Activated CD8-positive, alpha-beta memory T cell treated with anti-CD3 and anti-CD28 coated beads for 1 hour (primary cell): ENCODE results near the gene ECD.

Experiments used
- DNase-seq, 2 donors: peaks; one replicate each; pipeline ENCODE4 v3.0.0-alpha.2; 2020; ENCODE audit warnings: low read depth in 1 of 2; ENCODE audit errors: extremely low read depth in 1 of 2

Gene ECD

GRCh38 chr10:73167783-73168464 lies at the start of gene ECD, which contains the start of gene FAM149B1:
TSS of gene ECD (minus strand) at chr10:73168008. CDS start at chr10:73163937, 4,071 bp downstream.
TSS of gene FAM149B1 (plus strand) at chr10:73168119. CDS start at chr10:73168340, 221 bp downstream.
- DNase-seq = peak; percentile 70 to 87

GRCh38 chr10:73215749-73216148 lies 47.9 kb upstream of the ECD start:
- DNase-seq = no peak

GRCh38 chr10:73211106-73211811 lies 43.5 kb upstream of the ECD start:
- no peak for DNase-seq

GRCh38 chr10:73210395-73211105 lies 42.7 kb upstream of the ECD start:
- no peak for DNase-seq

GRCh38 chr10:73209705-73210104 lies 41.9 kb upstream of the ECD start:
- no peak for DNase-seq

- no peak for DNase-seq
These were observed 40.1 kb upstream of the ECD start for GRCh38 chr10:73207883-73208282.

DNA sequence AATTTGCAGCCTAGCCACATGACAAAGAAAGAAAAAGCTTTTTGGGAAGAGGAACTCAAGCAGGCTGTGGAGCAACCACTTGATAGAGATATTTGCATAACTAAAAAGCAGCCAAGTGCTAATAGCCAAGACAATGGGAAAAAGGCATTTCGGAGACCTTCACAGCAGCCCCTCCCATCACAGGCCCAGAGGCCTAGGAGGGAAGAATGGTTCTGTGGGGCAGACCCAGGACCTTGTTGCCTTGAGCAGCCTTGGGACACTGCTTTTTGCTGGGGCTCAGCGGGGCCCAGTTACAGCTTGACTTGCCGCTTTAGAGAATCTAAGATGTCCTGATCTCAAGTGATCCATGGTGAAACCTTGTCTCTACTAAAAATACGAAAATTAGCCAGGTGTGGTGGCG lies 38.6 kb upstream of the ECD start:
- no peak for DNase-seq

- no peak for DNase-seq
These were observed 38.1 kb upstream of the ECD start for GRCh38 chr10:73205890-73206289.

DNA sequence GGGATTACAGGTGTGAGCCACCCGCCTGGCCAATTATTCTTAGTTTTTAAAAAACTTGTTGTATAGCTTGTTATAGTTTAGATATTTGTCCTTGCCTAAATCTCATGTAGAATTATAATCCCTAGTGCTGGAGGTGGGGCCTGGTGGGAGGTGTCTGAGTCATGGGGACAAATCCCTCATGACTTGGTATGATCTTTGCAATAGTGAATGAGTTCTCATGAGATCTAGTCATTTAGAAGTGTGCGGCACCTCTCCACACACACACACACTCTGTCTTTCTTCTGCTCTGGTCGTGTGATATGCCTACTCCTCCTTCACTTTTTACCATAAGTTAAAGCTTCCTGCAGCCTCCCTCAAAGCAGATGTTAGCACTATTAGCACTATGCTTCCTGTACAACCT lies 37.3 kb upstream of the ECD start:
- DNase-seq = no peak

- DNase-seq = no peak
These were observed 22.4 kb upstream of the ECD start for GRCh38 chr10:73190188-73190587.

GRCh38 chr10:73186266-73186665 lies 18.5 kb upstream of the ECD start:
- DNase-seq = no peak

DNA sequence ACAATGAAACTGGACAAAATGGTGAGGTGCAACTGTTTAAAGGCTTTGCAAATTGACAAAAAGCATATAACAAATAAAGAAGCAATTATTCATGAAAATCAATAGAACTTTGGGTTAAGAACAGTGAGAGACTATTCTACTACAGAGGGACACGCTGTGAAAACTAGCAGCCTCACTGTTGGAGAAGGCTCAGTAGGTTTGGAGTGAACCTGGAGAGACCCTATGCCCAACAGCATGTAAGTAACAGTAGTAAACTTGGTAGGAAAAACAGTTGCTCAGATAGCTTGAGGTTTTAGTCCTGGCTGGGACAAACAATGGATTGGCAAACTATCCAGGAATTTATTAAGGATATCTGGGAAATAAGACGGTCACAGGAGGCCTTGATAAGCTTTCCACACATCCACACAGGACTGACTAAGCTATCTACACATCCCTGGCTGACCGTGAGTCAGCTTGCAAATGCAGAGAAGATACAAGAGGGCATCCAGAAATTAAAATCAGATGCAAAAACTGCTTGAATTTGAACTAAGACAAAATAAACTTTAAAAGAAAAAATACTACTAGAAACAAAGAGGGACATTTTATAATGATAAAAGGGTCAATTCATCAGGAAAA lies 16.0 kb upstream of the ECD start:
- no peak for DNase-seq

DNA sequence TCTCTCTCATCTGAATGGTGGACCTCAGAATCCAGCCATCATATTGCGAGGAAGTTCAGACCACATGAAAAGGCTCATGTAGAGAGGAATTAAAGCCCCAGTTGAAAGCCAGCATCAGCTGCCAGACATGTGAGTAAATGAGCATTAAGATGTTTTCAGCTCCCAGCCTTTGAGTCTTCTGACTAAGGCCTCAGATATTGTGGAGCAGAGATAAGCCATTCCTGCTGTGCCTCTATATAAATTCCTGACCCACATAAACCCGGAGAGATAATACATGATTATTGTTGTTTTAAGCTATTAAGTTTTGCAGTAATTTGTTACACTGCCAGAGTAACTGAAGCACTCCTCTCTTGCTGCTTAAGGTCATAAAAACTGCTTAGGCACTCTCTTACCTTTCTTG lies 14.8 kb upstream of the ECD start:
- DNase-seq = no peak

DNA sequence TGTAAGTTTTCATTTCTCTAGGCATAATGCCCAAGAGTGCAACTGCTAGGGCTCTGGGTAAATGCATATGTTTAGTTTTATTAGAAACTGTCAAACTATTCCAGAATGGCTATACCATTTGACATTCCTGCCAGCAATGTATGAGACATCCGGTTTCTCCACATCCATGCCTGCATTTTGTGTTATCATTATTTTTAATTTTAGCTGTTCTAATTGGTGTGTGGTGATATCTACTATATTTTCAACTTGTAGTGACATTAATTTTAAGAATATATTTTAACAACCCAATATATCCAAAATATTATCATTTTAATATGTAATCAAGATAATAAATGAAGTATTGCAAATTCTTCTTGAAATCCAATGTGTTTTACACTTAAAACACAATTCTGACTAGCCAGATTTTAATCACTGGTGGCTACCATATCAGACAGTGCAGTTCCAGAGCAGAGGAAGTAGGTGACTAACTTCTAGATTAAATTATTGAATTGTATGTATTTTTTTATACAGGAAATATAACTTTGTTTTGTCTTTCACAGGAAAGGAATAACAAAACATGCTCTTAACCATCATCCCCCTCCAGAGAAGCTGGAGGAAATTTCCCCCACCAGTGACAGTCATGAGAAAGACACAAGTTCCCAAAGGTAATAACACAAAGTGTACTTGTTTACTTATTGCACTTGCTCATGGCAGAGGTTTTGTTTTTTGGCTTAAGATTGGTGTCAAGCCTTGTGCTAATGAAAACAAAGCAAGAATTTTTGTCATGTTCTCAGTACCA lies 6.5 kb upstream of the ECD start:
- no peak for DNase-seq

DNA sequence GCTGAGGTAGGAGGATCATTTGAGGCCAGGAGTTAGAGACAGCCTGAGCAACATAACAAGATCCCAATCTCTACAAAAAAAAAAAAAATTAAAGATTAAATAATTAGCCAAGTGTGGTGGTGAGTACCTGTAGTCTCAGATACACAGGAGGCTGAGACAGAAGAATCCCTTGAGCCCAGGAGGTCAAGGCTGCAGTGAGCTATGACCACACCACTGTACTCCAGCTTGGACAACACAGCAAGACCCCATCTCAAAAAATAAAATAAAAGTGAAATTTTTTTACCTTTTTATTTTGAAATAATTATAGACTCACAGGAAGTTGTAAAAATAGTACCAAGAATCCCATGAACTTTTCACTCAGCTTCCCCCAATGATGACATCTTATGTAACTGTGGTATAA lies 5.1 kb upstream of the ECD start:
- no peak for DNase-seq

DNA sequence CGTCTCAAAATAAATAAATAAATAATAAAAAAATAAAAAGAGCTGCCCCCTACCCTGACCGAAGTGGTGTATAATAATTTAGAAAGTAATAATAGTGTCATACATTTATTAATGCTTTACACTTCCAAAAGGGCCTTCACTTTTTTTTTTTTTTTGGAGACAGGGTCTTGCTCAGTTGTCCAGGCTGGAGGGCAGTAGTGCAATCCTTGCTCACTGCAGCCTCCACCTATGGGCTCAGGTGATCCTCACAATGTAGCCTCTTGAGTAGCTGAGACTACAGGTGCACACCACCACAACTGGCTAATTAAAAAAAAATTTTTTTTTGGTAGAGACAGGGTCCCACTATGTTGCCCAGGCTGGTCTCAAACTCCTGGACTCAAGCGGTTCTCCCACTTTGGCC lies 1.5 kb upstream of the ECD start:
- DNase-seq = no peak

DNA sequence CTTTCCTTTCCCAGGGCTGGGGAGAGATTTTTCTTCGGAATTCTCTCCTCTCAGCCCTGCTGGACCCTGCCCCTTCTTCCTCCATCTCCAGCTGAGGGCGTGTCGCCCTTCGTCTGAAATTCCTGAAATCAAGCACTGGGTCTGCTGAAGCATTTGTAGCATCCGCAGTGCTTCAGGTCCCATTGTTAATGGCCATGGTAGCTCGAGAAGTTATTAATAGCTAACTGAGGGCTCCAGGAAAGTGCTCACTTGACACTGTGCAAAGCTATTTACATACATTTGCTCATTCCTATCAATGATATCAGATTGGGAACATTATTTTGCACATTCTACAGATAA lies 626 bp upstream of the ECD start:
- DNase-seq = no peak

DNA sequence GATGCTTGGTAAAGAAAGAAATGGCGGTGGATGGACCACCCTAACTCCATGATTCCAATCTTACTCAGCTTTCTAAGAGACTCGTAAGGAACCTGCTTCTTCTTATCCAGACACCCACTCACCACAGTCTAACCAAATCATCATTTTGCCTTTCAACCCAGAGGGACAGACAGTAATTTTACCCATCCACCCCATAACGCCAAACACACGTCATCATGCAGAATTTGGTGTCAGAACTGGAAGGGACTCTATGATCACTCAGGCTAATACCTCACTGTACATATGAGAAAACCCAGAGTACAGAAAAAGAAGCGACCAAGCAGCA lies 388 bp downstream of the ECD start:
- no peak for DNase-seq

DNA sequence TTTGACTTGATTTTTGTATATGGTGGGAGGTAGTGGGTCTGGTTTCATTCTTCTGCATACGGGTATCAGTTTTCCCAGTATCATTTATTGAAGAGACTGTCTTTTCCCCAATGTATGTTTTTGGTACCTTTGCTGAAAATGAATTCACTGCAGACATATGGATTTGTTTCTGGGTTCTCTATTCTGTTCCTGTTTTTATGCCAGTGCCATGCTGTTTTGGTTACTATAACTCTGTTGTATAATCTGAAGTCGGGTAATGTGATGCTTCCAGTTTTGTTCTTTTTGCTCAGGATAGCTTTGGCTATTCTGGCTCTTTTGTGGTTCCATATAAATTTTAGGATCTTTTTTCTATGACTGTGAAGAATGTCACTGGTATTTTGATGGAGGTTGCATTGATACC lies 836 bp downstream of the ECD start:
- no peak for DNase-seq

DNA sequence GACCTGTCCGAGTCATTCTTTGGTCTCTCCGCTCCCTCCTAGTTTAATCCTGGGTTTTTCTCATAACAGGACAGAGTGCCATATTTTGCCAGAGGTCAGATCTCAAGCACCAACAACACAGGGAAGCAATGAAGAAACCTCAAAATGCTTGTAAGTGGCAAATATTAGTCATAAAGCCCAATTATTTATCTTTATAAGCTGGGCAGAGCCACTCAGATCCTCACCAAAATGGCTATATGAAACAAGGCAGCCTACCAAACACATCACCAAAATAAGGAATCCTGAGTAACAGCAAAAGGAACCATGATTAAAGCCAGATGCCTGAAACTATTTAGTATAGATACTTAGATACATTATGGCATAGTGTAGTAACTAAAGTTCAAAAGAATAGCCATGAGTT lies 4.7 kb downstream of the ECD start:
- no peak for DNase-seq

GRCh38 chr10:73161662-73162061 lies 6.1 kb downstream of the ECD start:
- no peak for DNase-seq
